BLaER1 (cell line): ENCODE measurements around the gene CPM.

Experiments used
- H3K27ac ChIP-seq: shearing (Covaris generic); formaldehyde crosslinking; 2 replicates; pipeline ENCODE4 v1.8.1; 2022
- H3K27me3 ChIP-seq: shearing (Covaris generic); formaldehyde crosslinking; 2 replicates; pipeline ENCODE4 v1.8.1; 2022
- H3K36me3 ChIP-seq: shearing (Covaris generic); formaldehyde crosslinking; 2 replicates; pipeline ENCODE4 v1.8.1; 2022
- H3K4me1 ChIP-seq: shearing (Covaris generic); formaldehyde crosslinking; 2 replicates; pipeline ENCODE4 v1.8.1; 2022
- H3K4me2 ChIP-seq: shearing (Covaris generic); formaldehyde crosslinking; 2 replicates; pipeline ENCODE4 v1.8.1; 2022
- H3K4me3 ChIP-seq: shearing (Covaris generic); formaldehyde crosslinking; 2 replicates; pipeline ENCODE4 v1.8.1; 2022
- H3K9ac ChIP-seq: shearing (Covaris generic); formaldehyde crosslinking; 2 replicates; pipeline ENCODE4 v1.8.1; 2022
- H3K9me3 ChIP-seq: shearing (Covaris generic); formaldehyde crosslinking; 2 replicates; pipeline ENCODE4 v1.8.1; 2022
- H4K20me1 ChIP-seq: shearing (Covaris generic); formaldehyde crosslinking; 2 replicates; pipeline ENCODE4 v1.8.1; 2022
- Cebpa-rat ChIP-seq: shearing (Covaris generic); IDR thresholded peaks from 2 replicates; pipeline ENCODE4 v1.8.1; 2022

CPM gene

GRCh38 chr12:68883151-68883550, 49.8 kb downstream of the CPM start:
- H3K9ac ChIP-seq = no peak overlapping the region
- H3K36me3 ChIP-seq = 0 out of 2 replicates have a peak, but pooled peaks cover 3% of the 10 kb centered on the region
- no peak for TF ChIP-seq Cebpa-rat
- H4K20me1 ChIP-seq = no peaks in the 10 kb centered on the region
- H3K27ac ChIP-seq = peak overlapping the region; percentile 29; the same call in 1 of the 2 replicates
- H3K27me3 ChIP-seq = no peaks in the 10 kb centered on the region
- H3K4me1 ChIP-seq = peaks cover 54% of the 10 kb centered on the region
- peaks cover 13% of the 10 kb centered on the region for H3K9me3 ChIP-seq
- peak overlapping the region; percentile 70 for H3K4me2 ChIP-seq
- H3K4me3 ChIP-seq = no peak overlapping the region

GRCh38 chr12:68882251-68882964, 50.6 kb downstream of the CPM start:
- peaks cover 19% of the 10 kb centered on the region for H3K9me3 ChIP-seq
- H3K9ac ChIP-seq = no peak overlapping the region
- TF ChIP-seq Cebpa-rat = no peak
- no peaks in the 10 kb centered on the region for H4K20me1 ChIP-seq
- H3K4me2 ChIP-seq = peak overlapping the region; percentile 70
- H3K27me3 ChIP-seq = no peaks in the 10 kb centered on the region
- no peak overlapping the region for H3K4me3 ChIP-seq
- H3K4me1 ChIP-seq = peaks cover 52% of the 10 kb centered on the region
- H3K27ac ChIP-seq = peak overlapping the region; percentile 29; the same call in 1 of the 2 replicates
- 0 out of 2 replicates have a peak, but pooled peaks cover 3% of the 10 kb centered on the region for H3K36me3 ChIP-seq

GRCh38 chr12:68880660-68881325, 52.2 kb downstream of the CPM start:
- no peak for TF ChIP-seq Cebpa-rat
- 0 out of 2 replicates have a peak, but pooled peaks cover 3% of the 10 kb centered on the region for H3K36me3 ChIP-seq
- no peaks in the 10 kb centered on the region for H4K20me1 ChIP-seq
- no peak overlapping the region for H3K9ac ChIP-seq
- no peak overlapping the region for H3K27ac ChIP-seq
- H3K4me2 ChIP-seq = no peak overlapping the region
- H3K27me3 ChIP-seq = no peaks in the 10 kb centered on the region
- H3K4me1 ChIP-seq = peaks cover 51% of the 10 kb centered on the region
- peaks cover 24% of the 10 kb centered on the region for H3K9me3 ChIP-seq
- no peak overlapping the region for H3K4me3 ChIP-seq

- H3K27me3 ChIP-seq = no peaks in the 10 kb centered on the region
- H3K4me2 ChIP-seq = no peak overlapping the region
- no peaks in the 10 kb centered on the region for H4K20me1 ChIP-seq
- H3K4me1 ChIP-seq = peaks cover 49% of the 10 kb centered on the region
- peaks cover 30% of the 10 kb centered on the region for H3K9me3 ChIP-seq
- 0 out of 2 replicates have a peak, but pooled peaks cover 3% of the 10 kb centered on the region for H3K36me3 ChIP-seq
- H3K4me3 ChIP-seq = no peak overlapping the region
- no peak for TF ChIP-seq Cebpa-rat
- no peak overlapping the region for H3K9ac ChIP-seq
- H3K27ac ChIP-seq = no peak overlapping the region
Observed at GRCh38 chr12:68878846-68879245, 54.1 kb downstream of the CPM start.

- H4K20me1 ChIP-seq = no peaks in the 10 kb centered on the region
- TF ChIP-seq Cebpa-rat = no peak
- no peaks in the 10 kb centered on the region for H3K27me3 ChIP-seq
- peaks cover 44% of the 10 kb centered on the region for H3K4me1 ChIP-seq
- no peak overlapping the region for H3K4me3 ChIP-seq
- H3K36me3 ChIP-seq = 0 out of 2 replicates have a peak, but pooled peaks cover 3% of the 10 kb centered on the region
- H3K27ac ChIP-seq = no peak overlapping the region
- no peak overlapping the region for H3K9ac ChIP-seq
- H3K4me2 ChIP-seq = no peak overlapping the region
- peaks cover 30% of the 10 kb centered on the region for H3K9me3 ChIP-seq
Observed at GRCh38 chr12:68878283-68878682, 54.7 kb downstream of the CPM start.

GRCh38 chr12:68877583-68877982, 55.4 kb downstream of the CPM start:
- peaks cover 30% of the 10 kb centered on the region for H3K9me3 ChIP-seq
- no peak overlapping the region for H3K4me2 ChIP-seq
- no peak overlapping the region for H3K9ac ChIP-seq
- H3K4me3 ChIP-seq = no peak overlapping the region
- H3K4me1 ChIP-seq = peaks cover 37% of the 10 kb centered on the region
- no peaks in the 10 kb centered on the region for H3K27me3 ChIP-seq
- 0 out of 2 replicates have a peak, but pooled peaks cover 3% of the 10 kb centered on the region for H3K36me3 ChIP-seq
- H4K20me1 ChIP-seq = no peaks in the 10 kb centered on the region
- no peak for TF ChIP-seq Cebpa-rat
- no peak overlapping the region for H3K27ac ChIP-seq

- H3K9me3 ChIP-seq = peaks cover 30% of the 10 kb centered on the region
- TF ChIP-seq Cebpa-rat = no peak
- peak overlapping the region; percentile 47; the same call in 1 of the 2 replicates for H3K9ac ChIP-seq
- 0 out of 2 replicates have a peak, but pooled peaks cover 3% of the 10 kb centered on the region for H3K36me3 ChIP-seq
- H3K4me3 ChIP-seq = no peak overlapping the region; the same call in 1 of the 2 replicates
- peak overlapping the region; percentile 73 for H3K4me2 ChIP-seq
- H3K27ac ChIP-seq = peak overlapping the region; percentile 61
- no peaks in the 10 kb centered on the region for H4K20me1 ChIP-seq
- H3K4me1 ChIP-seq = peaks cover 42% of the 10 kb centered on the region
- H3K27me3 ChIP-seq = no peaks in the 10 kb centered on the region
Observed at GRCh38 chr12:68876461-68876860, 56.5 kb downstream of the CPM start.

GRCh38 chr12:68873316-68873715, 59.7 kb downstream of the CPM start:
- peaks cover 72% of the 10 kb centered on the region for H3K4me1 ChIP-seq
- no peak for TF ChIP-seq Cebpa-rat
- H3K4me3 ChIP-seq = no peak overlapping the region
- H4K20me1 ChIP-seq = no peaks in the 10 kb centered on the region
- H3K27me3 ChIP-seq = no peaks in the 10 kb centered on the region
- H3K4me2 ChIP-seq = no peak overlapping the region
- H3K27ac ChIP-seq = no peak overlapping the region
- no peak overlapping the region for H3K9ac ChIP-seq
- H3K36me3 ChIP-seq = no peaks in the 10 kb centered on the region
- H3K9me3 ChIP-seq = peaks cover 19% of the 10 kb centered on the region

- TF ChIP-seq Cebpa-rat = no peak
- H3K9me3 ChIP-seq = peaks cover 6% of the 10 kb centered on the region; the same call in 1 of the 2 replicates
- no peaks in the 10 kb centered on the region for H3K27me3 ChIP-seq
- H3K27ac ChIP-seq = no peak overlapping the region
- no peaks in the 10 kb centered on the region for H3K36me3 ChIP-seq
- H3K4me1 ChIP-seq = peaks cover 82% of the 10 kb centered on the region
- no peak overlapping the region for H3K9ac ChIP-seq
- no peak overlapping the region for H3K4me2 ChIP-seq
- H4K20me1 ChIP-seq = no peaks in the 10 kb centered on the region
- no peak overlapping the region for H3K4me3 ChIP-seq
Observed at GRCh38 chr12:68871921-68872320, 61.0 kb downstream of the CPM start.

GRCh38 chr12:68871396-68871795, 61.6 kb downstream of the CPM start:
- Histone ChIP-seq H4K20me1 (no peaks in the 10 kb centered on the region), H3K9me3 (peaks cover 6% of the 10 kb centered on the region; the same call in 1 of the 2 replicates), H3K4me3 (no peak overlapping the region), H3K4me2 (no peak overlapping the region), H3K4me1 (peaks cover 80% of the 10 kb centered on the region), H3K36me3 (no peaks in the 10 kb centered on the region), H3K27ac (no peak overlapping the region), H3K27me3 (no peaks in the 10 kb centered on the region), H3K9ac (no peak overlapping the region)
- no peak for TF ChIP-seq Cebpa-rat
